Measurements from ENCODE around the gene TMEM97.

The TMEM97 gene

GRCh38 chr17:28357901-28358197, 38.8 kb downstream of the TMEM97 start:
- TF ChIP-seq POLR2AphosphoS5 (IDR thresholded peaks at IDR 0.05; ENCODE audit: low read depth) (no peak), GABPA (IDR thresholded peaks at IDR 0.05; ENCODE audit: low read depth) (no peak), CTCF (IDR thresholded peaks at IDR 0.05; ENCODE audit: insufficient read depth, low read length) (no peak), REST (IDR thresholded peaks at IDR 0.05; ENCODE audit: insufficient replicate concordance, low read depth) (no peak), SPI1 (IDR thresholded peaks at IDR 0.05; ENCODE audit: borderline replicate concordance, low read depth) (no peak)
- no peak for DNase-seq (ENCODE audit: low read depth in 1 of 2, low spot score in 1 of 2)
- Histone ChIP-seq H3K27me3 (ENCODE audit: insufficient read depth, poor library complexity, severe bottlenecking) (no peaks in the 10 kb centered on the region), H3K4me3 (replicated peaks; ENCODE audit: insufficient read depth, low read length) (peak overlapping the region; percentile 70), H3K27ac (replicated peaks) (peak overlapping the region; percentile 86)

- TF ChIP-seq SPI1 (IDR thresholded peaks at IDR 0.05; ENCODE audit: borderline replicate concordance, low read depth) (no peak), REST (IDR thresholded peaks at IDR 0.05; ENCODE audit: insufficient replicate concordance, low read depth) (no peak), CTCF (IDR thresholded peaks at IDR 0.05; ENCODE audit: insufficient read depth, low read length) (no peak), GABPA (IDR thresholded peaks at IDR 0.05; ENCODE audit: low read depth) (no peak), POLR2AphosphoS5 (IDR thresholded peaks at IDR 0.05; ENCODE audit: low read depth) (no peak)
- no peak overlapping the region for H3K27ac ChIP-seq (replicated peaks)
- no peaks in the 10 kb centered on the region for H3K27me3 ChIP-seq (ENCODE audit: insufficient read depth, poor library complexity, severe bottlenecking)
- DNase-seq (ENCODE audit: low read depth in 1 of 2, low spot score in 1 of 2) = no peak
- H3K4me3 ChIP-seq (replicated peaks; ENCODE audit: insufficient read depth, low read length) = no peak overlapping the region
These were observed 44.2 kb downstream of the TMEM97 start for GRCh38 chr17:28363186-28363585.

GRCh38 chr17:28363776-28364650, 45.0 kb downstream of the TMEM97 start:
- Histone ChIP-seq H3K4me3 (replicated peaks; ENCODE audit: insufficient read depth, low read length) (no peak overlapping the region), H3K27ac (replicated peaks) (no peak overlapping the region), H3K27me3 (ENCODE audit: insufficient read depth, poor library complexity, severe bottlenecking) (no peaks in the 10 kb centered on the region)
- no peak for DNase-seq (ENCODE audit: low read depth in 1 of 2, low spot score in 1 of 2)
- TF ChIP-seq POLR2AphosphoS5 (IDR thresholded peaks at IDR 0.05; ENCODE audit: low read depth) = no peak
- no peak for TF ChIP-seq SPI1 (IDR thresholded peaks at IDR 0.05; ENCODE audit: borderline replicate concordance, low read depth)
- no peak for TF ChIP-seq CTCF (IDR thresholded peaks at IDR 0.05; ENCODE audit: insufficient read depth, low read length)
- no peak for TF ChIP-seq REST (IDR thresholded peaks at IDR 0.05; ENCODE audit: insufficient replicate concordance, low read depth)
- no peak for TF ChIP-seq GABPA (IDR thresholded peaks at IDR 0.05; ENCODE audit: low read depth)

Data from HL-60 (cell line).